NB4 (cell line): ENCODE measurements around the gene EVC.

ENCODE experiments used
- CTCF ChIP-seq: IDR thresholded peaks from one replicate; pipeline ENCODE4 v1.5.1; 2012; ENCODE audit warnings: low read depth, low read length
- MAX ChIP-seq: IDR thresholded peaks from 2 replicates; pipeline ENCODE4 v1.6.1; 2011; ENCODE audit warnings: low read depth, low read length
- MYC ChIP-seq: IDR thresholded peaks from 2 replicates; pipeline ENCODE4 v1.6.1; 2011; ENCODE audit warnings: low read depth, low read length
- POLR2A ChIP-seq: IDR thresholded peaks from 2 replicates; pipeline ENCODE4 v1.6.1; 2011; ENCODE audit warnings: mild to moderate bottlenecking; ENCODE audit not compliant: insufficient read length; ENCODE audit errors: extremely low read depth

- TF ChIP-seq CTCF: no peak
- TF ChIP-seq POLR2A: no peak
- TF ChIP-seq MYC: no peak
- no peak for TF ChIP-seq MAX
Observed at GRCh38 chr4:5780831-5781480, 70.0 kb downstream of the EVC start.
